ENCODE results near the gene PPFIA1.

The PPFIA1 gene

GRCh38 chr11:70306586-70307033, 36.1 kb downstream of the PPFIA1 start:
- H3K79me2 ChIP-seq (ENCODE audit: low read length) = peaks cover 9% of the 10 kb centered on the region; the same call in 1 of the 2 replicates
- H3K27ac ChIP-seq (ENCODE audit: low read length) = no peak overlapping the region
- H3K9me3 ChIP-seq (replicated peaks; ENCODE audit: insufficient read depth, low read length) = no peaks in the 10 kb centered on the region
- TF ChIP-seq EZH2phosphoT487 (IDR thresholded peaks at IDR 0.05; ENCODE audit: low read length) (no peak), EZH2 (optimal IDR thresholded peaks at IDR 0.05; ENCODE audit: low read depth, low read length) (no peak), CTCF (IDR thresholded peaks at IDR 0.05; ENCODE audit: low read length) (no peak)
- no peak overlapping the region for H3K4me3 ChIP-seq (ENCODE audit: low read length)
- no peak overlapping the region for H2AFZ ChIP-seq (ENCODE audit: low read length)
- no peaks in the 10 kb centered on the region for H3K9me2 ChIP-seq (replicated peaks; ENCODE audit: insufficient read depth, low read length)
- no peaks in the 10 kb centered on the region for H3K27me3 ChIP-seq (replicated peaks; ENCODE audit: insufficient read depth, low read length)
- DNase-seq = no peak
- H3K9ac ChIP-seq (ENCODE audit: low read length) = no peak overlapping the region
- no peaks in the 10 kb centered on the region for H3K36me3 ChIP-seq (replicated peaks; ENCODE audit: insufficient read depth, low read length)
- no peaks in the 10 kb centered on the region for H3K4me1 ChIP-seq (ENCODE audit: low read length)
- no peak overlapping the region for H3K4me2 ChIP-seq (ENCODE audit: low read depth, low read length)
- no peaks in the 10 kb centered on the region for H4K20me1 ChIP-seq (ENCODE audit: insufficient read depth, low read length)
- no peaks in the 10 kb centered on the region for H3F3A ChIP-seq (ENCODE audit: insufficient read depth, low read length)

GRCh38 chr11:70307176-70307575, 36.7 kb downstream of the PPFIA1 start:
- Histone ChIP-seq H3K79me2 (ENCODE audit: low read length) (peaks cover 9% of the 10 kb centered on the region; the same call in 1 of the 2 replicates), H3K27ac (ENCODE audit: low read length) (no peak overlapping the region), H2AFZ (ENCODE audit: low read length) (no peak overlapping the region), H3K9ac (ENCODE audit: low read length) (no peak overlapping the region), H3K9me2 (replicated peaks; ENCODE audit: insufficient read depth, low read length) (no peaks in the 10 kb centered on the region), H3K4me1 (ENCODE audit: low read length) (no peaks in the 10 kb centered on the region), H3K36me3 (replicated peaks; ENCODE audit: insufficient read depth, low read length) (no peaks in the 10 kb centered on the region), H3F3A (ENCODE audit: insufficient read depth, low read length) (no peaks in the 10 kb centered on the region), H3K4me2 (ENCODE audit: low read depth, low read length) (no peak overlapping the region), H3K9me3 (replicated peaks; ENCODE audit: insufficient read depth, low read length) (no peaks in the 10 kb centered on the region), H4K20me1 (ENCODE audit: insufficient read depth, low read length) (no peaks in the 10 kb centered on the region), H3K27me3 (replicated peaks; ENCODE audit: insufficient read depth, low read length) (no peaks in the 10 kb centered on the region), H3K4me3 (ENCODE audit: low read length) (no peak overlapping the region)
- no peak for DNase-seq
- TF ChIP-seq EZH2phosphoT487 (IDR thresholded peaks at IDR 0.05; ENCODE audit: low read length) (no peak), EZH2 (optimal IDR thresholded peaks at IDR 0.05; ENCODE audit: low read depth, low read length) (no peak), CTCF (IDR thresholded peaks at IDR 0.05; ENCODE audit: low read length) (no peak)

GRCh38 chr11:70311616-70312015, 41.1 kb downstream of the PPFIA1 start:
- H4K20me1 ChIP-seq (ENCODE audit: insufficient read depth, low read length) = no peaks in the 10 kb centered on the region
- H3K4me2 ChIP-seq (ENCODE audit: low read depth, low read length) = no peak overlapping the region
- peaks cover 6% of the 10 kb centered on the region; the same call in 1 of the 2 replicates for H3K79me2 ChIP-seq (ENCODE audit: low read length)

More at GRCh38 chr11:70311616-70312015, 41.1 kb downstream of the PPFIA1 start:
- TF ChIP-seq EZH2 (optimal IDR thresholded peaks at IDR 0.05; ENCODE audit: low read depth, low read length) (no peak), CTCF (IDR thresholded peaks at IDR 0.05; ENCODE audit: low read length) (no peak), EZH2phosphoT487 (IDR thresholded peaks at IDR 0.05; ENCODE audit: low read length) (no peak)
- H3K27me3 ChIP-seq (replicated peaks; ENCODE audit: insufficient read depth, low read length) = no peaks in the 10 kb centered on the region
- H3F3A ChIP-seq (ENCODE audit: insufficient read depth, low read length) = no peaks in the 10 kb centered on the region
- no peaks in the 10 kb centered on the region for H3K36me3 ChIP-seq (replicated peaks; ENCODE audit: insufficient read depth, low read length)
- H3K9ac ChIP-seq (ENCODE audit: low read length) = no peak overlapping the region
- H3K4me3 ChIP-seq (ENCODE audit: low read length) = no peak overlapping the region
- no peaks in the 10 kb centered on the region for H3K9me3 ChIP-seq (replicated peaks; ENCODE audit: insufficient read depth, low read length)
- H3K27ac ChIP-seq (ENCODE audit: low read length) = no peak overlapping the region
- no peaks in the 10 kb centered on the region for H3K4me1 ChIP-seq (ENCODE audit: low read length)
- H3K9me2 ChIP-seq (replicated peaks; ENCODE audit: insufficient read depth, low read length) = no peaks in the 10 kb centered on the region
- DNase-seq = no peak
- no peak overlapping the region for H2AFZ ChIP-seq (ENCODE audit: low read length)

All from MM.1S (cell line).